ENCODE results near the gene CDCA5.

DNA sequence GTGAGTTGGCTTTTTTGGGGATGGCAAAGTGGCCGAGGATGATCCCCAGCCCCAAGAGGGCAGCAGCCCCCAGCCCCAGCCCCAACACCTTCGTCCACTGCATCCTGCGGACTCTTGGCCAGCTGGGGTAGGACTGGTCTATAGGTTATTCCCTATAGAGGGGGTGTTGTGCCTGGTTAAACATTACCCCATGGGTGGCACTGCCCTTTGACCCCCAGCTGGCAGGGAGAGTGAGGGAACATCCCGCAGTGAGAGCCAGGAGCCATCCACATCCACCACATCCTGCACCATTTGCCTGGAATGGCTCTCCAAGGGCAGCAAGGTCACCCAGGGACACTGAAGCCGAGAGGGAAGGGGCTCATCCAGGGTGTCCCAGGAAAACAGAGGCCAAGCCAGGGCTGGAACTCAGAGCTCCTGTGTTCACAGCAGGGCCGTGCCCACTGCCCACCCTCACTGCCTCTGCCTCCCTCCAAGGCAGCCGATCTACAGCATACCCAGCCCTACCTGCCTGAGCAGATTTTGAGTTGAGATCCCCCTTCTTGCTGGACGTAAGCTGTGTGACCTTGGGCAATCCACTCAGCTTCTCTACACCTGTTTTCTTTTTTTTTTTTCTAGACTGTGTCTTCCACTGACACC is 25.3 kb downstream of the CDCA5 start, which contains the start of gene NAALADL1:
- TF ChIP-seq POLR2A (IDR thresholded peaks at IDR 0.05) (no peak), CTCF (IDR thresholded peaks at IDR 0.05) (no peak), EP300 (IDR thresholded peaks at IDR 0.05) (no peak)

Measured in ovary (tissue), 3 donors.